Measurements from ENCODE around the gene RAB5IF. TPM values are rescaled to one million over a fixed set of nuclear protein-coding genes. Genes with fewer than 3 reads are reported as not detected.
"Not testable (repeated sequence)": the region's sequence is repeated elsewhere in the genome, so short reads cannot be mapped to it uniquely, and the experiment has no call there.

RAB5IF gene
- total and polyA plus RNA-seq, 7 donors, result 58.7 to 169 (median 85.1) TPM

GRCh38 chr20:36606158-36607066 is 833 bp downstream of the RAB5IF start:
- no peak for TF ChIP-seq EP300 (IDR thresholded peaks at IDR 0.05)
- no peak for TF ChIP-seq POLR2AphosphoS5 (IDR thresholded peaks at IDR 0.05)
- no peak for TF ChIP-seq CTCF (IDR thresholded peaks at IDR 0.05)
- no peak for TF ChIP-seq POLR2A (IDR thresholded peaks at IDR 0.05)
- Histone ChIP-seq H3K4me3 (peak overlapping the region; percentile 70 to 100 (median 86)), H3K27me3 (no peaks in the 10 kb centered on the region), H3K4me1 (peaks cover 0 to 29% (median 25%) of the 10 kb centered on the region in 4 donors), H3K27ac (peak overlapping the region; percentile 87 to 96 (median 90)), H3K36me3 (peaks cover 17 to 38% (median 26%) of the 10 kb centered on the region in 4 donors), H3K9me3 (no peaks in the 10 kb centered on the region)
- no peak for DNase-seq
- 1% methylated on average over 31 of the region's 31 CpGs for WGBS, 2 donors
- intact Hi-C loops (cut with DNase I), result loop anchor here (5.0 to 10.0 kb wide), 4 partner anchors 151 to 402 kb away; partner anchors contain the start of gene DSN1

DNA sequence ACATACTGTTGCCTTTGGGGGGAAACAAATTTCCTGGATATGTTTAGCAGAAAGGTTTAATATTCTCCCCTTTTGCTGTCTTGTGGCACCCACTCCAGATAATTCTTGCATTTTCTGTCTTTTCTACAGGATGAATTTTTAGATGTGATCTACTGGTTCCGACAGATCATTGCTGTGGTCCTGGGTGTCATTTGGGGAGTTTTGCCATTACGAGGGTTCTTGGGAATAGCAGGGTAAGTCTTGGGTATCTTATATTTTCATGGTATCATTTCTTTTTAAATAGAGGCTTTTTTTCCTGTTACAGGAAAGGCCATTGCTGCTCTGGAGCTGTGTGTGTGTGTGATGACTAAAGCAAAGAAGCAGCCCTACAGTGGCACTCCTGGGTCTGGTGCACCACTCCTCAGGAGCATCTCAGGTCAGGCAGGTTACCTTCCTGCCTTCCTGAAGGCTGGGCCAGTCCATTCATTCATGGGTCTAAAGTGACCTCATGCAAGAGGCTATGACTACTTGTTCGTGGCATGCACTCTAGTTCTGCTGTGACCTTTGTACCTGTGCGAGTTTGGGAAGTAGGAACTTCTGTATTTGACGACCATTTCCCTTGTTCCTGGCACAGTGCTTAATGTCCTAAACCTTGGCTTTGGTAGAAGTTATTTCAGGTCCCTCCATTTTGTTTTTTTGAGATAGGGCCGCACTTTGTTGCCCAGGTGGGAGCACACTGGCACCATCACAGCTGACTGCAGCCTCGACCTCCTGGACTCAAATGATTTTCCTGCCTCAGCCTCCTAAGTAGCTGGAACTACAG is 2.2 kb downstream of the RAB5IF start:
- 59 to 79% methylated on average over 7 of the region's 7 CpGs for WGBS, 2 donors
- peaks cover 22 to 52% (median 34%) of the 10 kb centered on the region in 4 donors for H3K36me3 ChIP-seq

DNA sequence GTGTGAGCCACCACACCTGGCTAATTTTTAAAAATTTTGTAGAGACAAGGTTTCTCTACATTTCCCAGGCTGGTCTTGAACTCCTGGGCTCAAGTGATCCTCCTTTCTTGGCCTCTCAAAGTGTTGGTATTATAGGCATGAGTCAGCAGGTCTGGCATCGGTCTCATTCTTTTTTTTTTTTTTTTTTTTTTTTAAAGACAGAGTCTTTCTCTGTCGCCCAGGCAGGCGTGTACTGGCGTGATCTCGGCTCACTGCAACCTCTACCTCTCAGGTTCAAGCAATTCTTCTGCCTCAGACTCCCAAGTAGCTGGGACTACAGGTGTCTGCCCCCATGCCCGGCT is 2.8 kb downstream of the RAB5IF start:
- Histone ChIP-seq H3K36me3 (peaks cover 27 to 58% (median 37%) of the 10 kb centered on the region in 4 donors), H3K4me1 (peaks cover 0 to 29% (median 25%) of the 10 kb centered on the region in 4 donors)
- not testable (repeated sequence) for DNase-seq, H3K9me3 ChIP-seq, H3K27ac ChIP-seq, H3K27me3 ChIP-seq, H3K4me3 ChIP-seq
- 78 to 89% methylated on average over 6 of the region's 6 CpGs for WGBS, 2 donors
- intact Hi-C loops (cut with DNase I), result loop anchor here (5.0 to 10.0 kb wide), 4 partner anchors 149 to 404 kb away; partner anchors contain the start of gene DSN1

More for the DNA sequence above, 2.2 kb downstream of the RAB5IF start:
- Histone ChIP-seq H3K9me3 (no peaks in the 10 kb centered on the region), H3K4me3 (no peak overlapping the region), H3K27me3 (no peaks in the 10 kb centered on the region), H3K27ac (no peak overlapping the region), H3K4me1 (peaks cover 0 to 29% (median 25%) of the 10 kb centered on the region in 4 donors)
- TF ChIP-seq EP300 (IDR thresholded peaks at IDR 0.05) (no peak), POLR2A (IDR thresholded peaks at IDR 0.05) (no peak), POLR2AphosphoS5 (IDR thresholded peaks at IDR 0.05) (no peak), CTCF (IDR thresholded peaks at IDR 0.05) (no peak)
- no peak for DNase-seq
- intact Hi-C loops (cut with DNase I), result loop anchor here (5.0 to 10.0 kb wide), 4 partner anchors 150 to 403 kb away; partner anchors contain the start of gene DSN1

DNA sequence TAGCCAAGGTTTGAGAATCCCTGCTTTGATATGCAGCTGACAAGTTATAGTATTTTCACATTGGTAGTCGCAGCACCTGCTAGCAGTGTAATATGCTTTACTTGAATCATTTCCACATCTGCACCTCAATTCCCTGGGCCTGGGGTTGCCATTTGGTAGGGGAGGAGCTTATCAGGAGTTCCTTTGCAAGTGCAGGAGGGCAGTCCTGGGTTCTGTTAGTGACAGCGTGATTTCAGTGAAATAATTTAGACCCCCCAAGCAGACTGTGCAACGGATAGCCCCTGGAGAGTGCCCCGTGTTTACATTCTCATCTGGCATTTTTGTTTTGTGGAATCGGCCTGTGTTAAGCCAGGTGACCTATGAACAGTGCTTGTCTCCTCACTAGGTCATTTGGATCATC is 6.0 kb downstream of the RAB5IF start:
- TF ChIP-seq CTCF (IDR thresholded peaks at IDR 0.05), result no peak
- no peak for TF ChIP-seq EP300 (IDR thresholded peaks at IDR 0.05)
- no peak for TF ChIP-seq POLR2AphosphoS5 (IDR thresholded peaks at IDR 0.05)
- TF ChIP-seq POLR2A (IDR thresholded peaks at IDR 0.05), result no peak
- peaks cover 0 to 16% (median 14%) of the 10 kb centered on the region in 4 donors for H3K4me1 ChIP-seq
- no peak for DNase-seq
- intact Hi-C loops (cut with DNase I), result loop anchor here (5.0 kb wide), 1 partner anchor 276 kb away; no protein-coding TSS in a partner anchor
- H3K36me3 ChIP-seq, result peaks cover 31 to 75% (median 49%) of the 10 kb centered on the region in 4 donors
- no peak overlapping the region for H3K4me3 ChIP-seq
- H3K27me3 ChIP-seq, result no peaks in the 10 kb centered on the region
- WGBS, 2 donors, result 85 to 90% methylated on average over 5 of the region's 5 CpGs
- no peak overlapping the region for H3K27ac ChIP-seq
- H3K9me3 ChIP-seq, result no peaks in the 10 kb centered on the region
